Tibial nerve (tissue), 4 donors: ENCODE results near the gene STX8. TPM values are rescaled to one million over a fixed set of nuclear protein-coding genes. Genes with fewer than 3 reads are reported as not detected.

Experiments
- DNase-seq, 2 donors: peaks; one replicate each; pipeline ENCODE4 v3.0.0-alpha.2; 2019; ENCODE audit warnings: low spot score in 2 of 2
- H3K27ac ChIP-seq, 4 donors: fragments of 200-600 bp; sonication (generic) in 3 of 4; one replicate each; pipeline ENCODE4 v1.5.1; 2017 to 2019; ENCODE audit warnings: mild to moderate bottlenecking in 1 of 4
- H3K27me3 ChIP-seq, 2 donors: fragments of 200-600 bp; sonication (generic) in 1 of 2; one replicate each; pipeline versions ENCODE4 v1.5.1 to v1.6.0; 2017 to 2019
- H3K36me3 ChIP-seq, 3 donors: fragments of 200-600 bp; sonication (generic); one replicate each; pipeline ENCODE4 v1.5.1; 2018 to 2019
- H3K4me1 ChIP-seq, 4 donors: fragments of 200-600 bp; sonication (generic) in 3 of 4; one replicate each; pipeline ENCODE4 v1.5.1; 2017 to 2019
- H3K4me3 ChIP-seq, 4 donors: fragments of 200-600 bp; sonication (generic) in 3 of 4; one replicate each; pipeline ENCODE4 v1.5.1; 2017 to 2019; ENCODE audit warnings: mild to moderate bottlenecking in 1 of 4, moderate library complexity in 1 of 4
- H3K9me3 ChIP-seq, 4 donors: fragments of 200-600 bp; sonication (generic) in 3 of 4; one replicate each; pipeline ENCODE4 v1.5.1; 2017 to 2019
- EP300 ChIP-seq, 2 donors: sonication (generic); formaldehyde crosslinking; IDR thresholded peaks; one replicate each; pipeline ENCODE4 v1.6.1; 2017; ENCODE audit warnings: antibody characterized with exemption in 2 of 2, mild to moderate bottlenecking in 1 of 2
- POLR2A ChIP-seq, 2 donors: fragments of 450-650 bp; IDR thresholded peaks; one replicate each; pipeline ENCODE4 v1.6.1; 2017; ENCODE audit warnings: antibody characterized with exemption in 2 of 2, mild to moderate bottlenecking in 2 of 2, moderate library complexity in 2 of 2
- WGBS, 2 donors: methylation state at CpG; one replicate each; pipeline ENCODE4 v1.1.5; 2018; 5-methylcytosine and 5-hydroxymethylcytosine counted together
- total RNA-seq, 4 donors: library from RNA; depleted of rRNA; stranded (reverse); fragments of >200 nt; gene quantifications; one replicate each; pipeline ENCODE4 v1.1.0, GENCODE V29; 2016
- TF ChIP-seq, protein P1 (sequence below), 5 experiments: fragments of 200-600 bp in 3 of 5; fragments of 450-650 bp in 2 of 5; sonication (generic) in 3 of 5; IDR thresholded peaks; one replicate each; pipeline ENCODE4 v1.5.1; 2016 to 2019; ENCODE audit warnings: antibody characterized with exemption in 5 of 5, mild to moderate bottlenecking in 3 of 5, moderate library complexity in 2 of 5

Gene STX8
- total RNA-seq, 4 donors from 2014 or later = 57.7 to 97.2 (median 69.1) TPM

DNA sequence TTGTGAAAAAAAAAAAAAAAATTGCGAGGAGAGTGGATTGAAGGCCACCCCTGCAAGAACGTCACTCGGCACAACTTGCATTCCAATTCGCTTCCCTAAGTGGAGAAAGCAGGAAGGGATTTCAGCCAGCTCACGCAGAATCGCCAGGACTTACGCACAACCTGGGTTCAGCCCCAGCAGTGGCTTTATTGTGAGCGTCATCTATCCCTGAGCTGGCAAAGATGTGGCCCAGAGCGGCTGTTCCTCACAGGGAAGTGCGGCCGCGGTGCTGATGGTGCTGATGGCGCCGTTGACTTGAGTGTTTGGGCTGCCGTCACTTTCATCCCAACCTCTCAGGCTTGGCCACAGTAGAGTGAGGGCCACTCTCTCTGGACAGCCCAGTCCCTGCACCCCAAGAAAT is 356.7 kb downstream of the STX8 start:
- Histone ChIP-seq H3K4me3 (no peak overlapping the region), H3K27ac (no peak overlapping the region), H3K9me3 (peaks cover 0 to 18% (median 0%) of the 10 kb centered on the region in 4 donors), H3K4me1 (peaks cover 0 to 26% (median 0%) of the 10 kb centered on the region in 4 donors), H3K27me3 (no peaks in the 10 kb centered on the region), H3K36me3 (peaks cover 0 to 3% (median 0%) of the 10 kb centered on the region in 3 donors)
- TF ChIP-seq EP300 (IDR thresholded peaks at IDR 0.05) (no peak), POLR2A (IDR thresholded peaks at IDR 0.05) (no peak)
- TF ChIP-seq, protein P1, sequence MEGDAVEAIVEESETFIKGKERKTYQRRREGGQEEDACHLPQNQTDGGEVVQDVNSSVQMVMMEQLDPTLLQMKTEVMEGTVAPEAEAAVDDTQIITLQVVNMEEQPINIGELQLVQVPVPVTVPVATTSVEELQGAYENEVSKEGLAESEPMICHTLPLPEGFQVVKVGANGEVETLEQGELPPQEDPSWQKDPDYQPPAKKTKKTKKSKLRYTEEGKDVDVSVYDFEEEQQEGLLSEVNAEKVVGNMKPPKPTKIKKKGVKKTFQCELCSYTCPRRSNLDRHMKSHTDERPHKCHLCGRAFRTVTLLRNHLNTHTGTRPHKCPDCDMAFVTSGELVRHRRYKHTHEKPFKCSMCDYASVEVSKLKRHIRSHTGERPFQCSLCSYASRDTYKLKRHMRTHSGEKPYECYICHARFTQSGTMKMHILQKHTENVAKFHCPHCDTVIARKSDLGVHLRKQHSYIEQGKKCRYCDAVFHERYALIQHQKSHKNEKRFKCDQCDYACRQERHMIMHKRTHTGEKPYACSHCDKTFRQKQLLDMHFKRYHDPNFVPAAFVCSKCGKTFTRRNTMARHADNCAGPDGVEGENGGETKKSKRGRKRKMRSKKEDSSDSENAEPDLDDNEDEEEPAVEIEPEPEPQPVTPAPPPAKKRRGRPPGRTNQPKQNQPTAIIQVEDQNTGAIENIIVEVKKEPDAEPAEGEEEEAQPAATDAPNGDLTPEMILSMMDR (IDR thresholded peaks at IDR 0.05) = no peak
- WGBS, 2 donors = 95 to 97% methylated on average over 4 to 15 of the region's 15 CpGs
- DNase-seq = no peak

DNA sequence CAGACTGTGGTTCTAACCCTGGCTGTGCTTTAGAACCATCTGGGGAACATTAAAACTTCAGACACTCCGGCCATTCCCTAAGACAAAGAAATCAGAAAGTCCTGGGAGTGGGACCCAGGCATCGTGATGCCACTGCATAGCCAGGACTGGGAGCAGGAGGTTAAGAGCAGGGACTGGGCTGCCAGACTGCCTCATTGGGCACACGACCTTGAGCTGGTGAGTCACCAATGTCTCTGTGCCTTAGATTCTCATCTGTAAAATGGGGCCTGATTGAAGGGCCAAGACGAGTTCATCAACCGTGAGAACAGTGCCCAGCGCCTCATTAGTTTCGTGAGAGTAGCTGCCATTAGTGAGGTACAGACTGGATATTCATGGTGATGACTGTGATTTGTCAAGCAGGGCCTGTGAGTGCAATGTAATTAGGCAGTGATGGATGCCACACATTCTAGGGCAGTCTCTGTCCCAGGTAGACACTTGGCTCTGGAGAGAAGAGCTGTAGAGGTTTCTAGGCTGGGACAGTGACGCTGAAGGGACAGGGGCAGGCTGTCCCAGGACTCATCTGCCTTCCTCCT is 357.5 kb downstream of the STX8 start:
- Histone ChIP-seq H3K4me3 (no peak overlapping the region), H3K36me3 (peaks cover 0 to 3% (median 0%) of the 10 kb centered on the region in 3 donors), H3K27ac (peak overlapping the region in 1 of 4 donors; percentile 56), H3K27me3 (no peaks in the 10 kb centered on the region), H3K9me3 (peaks cover 0 to 18% (median 0%) of the 10 kb centered on the region in 4 donors), H3K4me1 (peaks cover 0 to 26% (median 0%) of the 10 kb centered on the region in 4 donors)
- TF ChIP-seq, protein P1 (IDR thresholded peaks at IDR 0.05) = no peak
- TF ChIP-seq EP300 (IDR thresholded peaks at IDR 0.05) = no peak
- no peak for TF ChIP-seq POLR2A (IDR thresholded peaks at IDR 0.05)
- no peak for DNase-seq
- WGBS, 2 donors = 87 to 88% methylated on average over 8 of the region's 8 CpGs

DNA sequence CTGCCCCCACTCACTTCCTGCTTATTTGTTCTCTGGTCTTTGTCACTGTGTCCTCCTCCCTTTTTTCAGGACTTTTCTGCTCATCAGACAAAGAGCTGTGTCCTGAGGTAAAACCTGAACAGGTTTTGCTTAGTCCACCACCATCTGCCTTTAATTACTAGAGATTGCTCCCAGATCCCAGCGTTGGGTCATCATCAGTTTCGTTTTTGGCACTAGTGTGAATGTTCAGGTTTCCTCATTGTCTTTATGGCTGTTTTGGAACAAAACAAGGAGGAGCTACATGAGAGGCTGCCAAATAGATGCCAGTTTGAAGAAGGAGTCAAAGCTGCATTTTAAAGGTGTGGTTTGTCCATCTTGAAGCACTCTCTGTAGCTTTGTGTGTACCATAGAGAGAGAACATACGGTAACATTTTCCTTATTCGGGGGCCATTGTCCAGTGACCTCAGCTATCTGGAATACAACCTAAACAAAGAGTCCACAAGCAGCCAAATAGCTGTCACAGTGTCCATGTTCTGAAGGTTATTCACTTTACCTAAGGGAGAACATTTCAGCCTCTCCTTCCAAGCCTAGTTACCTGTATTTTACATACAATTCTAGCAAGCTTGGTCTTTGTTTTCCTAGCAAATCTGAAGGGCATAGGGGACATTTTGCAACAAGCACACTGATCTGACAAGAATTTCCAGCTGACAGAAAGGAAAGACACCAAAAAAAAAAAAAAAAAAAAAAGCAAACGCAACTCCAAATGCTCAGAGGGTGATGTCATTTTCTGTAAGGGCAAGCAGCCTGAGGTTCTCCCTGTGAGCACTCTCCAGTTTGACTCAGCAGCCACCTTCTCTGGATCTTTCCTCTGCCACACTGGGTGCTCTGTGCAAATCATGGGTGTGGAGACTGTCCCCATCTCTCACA is 358.2 kb downstream of the STX8 start:
- Histone ChIP-seq H3K4me1 (peaks cover 0 to 26% (median 0%) of the 10 kb centered on the region in 4 donors), H3K4me3 (no peak overlapping the region), H3K36me3 (peaks cover 0 to 3% (median 0%) of the 10 kb centered on the region in 3 donors), H3K9me3 (peaks cover 0 to 18% (median 0%) of the 10 kb centered on the region in 4 donors), H3K27ac (peak overlapping the region in 2 of 4 donors; percentile 55 to 63), H3K27me3 (no peaks in the 10 kb centered on the region)
- TF ChIP-seq POLR2A (IDR thresholded peaks at IDR 0.05) = no peak
- peak in 1 of 2 donors; percentile 26 for TF ChIP-seq EP300 (IDR thresholded peaks at IDR 0.05)
- DNase-seq = no peak
- WGBS, 2 donors = 48 to 51% methylated on average over 5 of the region's 5 CpGs

DNA sequence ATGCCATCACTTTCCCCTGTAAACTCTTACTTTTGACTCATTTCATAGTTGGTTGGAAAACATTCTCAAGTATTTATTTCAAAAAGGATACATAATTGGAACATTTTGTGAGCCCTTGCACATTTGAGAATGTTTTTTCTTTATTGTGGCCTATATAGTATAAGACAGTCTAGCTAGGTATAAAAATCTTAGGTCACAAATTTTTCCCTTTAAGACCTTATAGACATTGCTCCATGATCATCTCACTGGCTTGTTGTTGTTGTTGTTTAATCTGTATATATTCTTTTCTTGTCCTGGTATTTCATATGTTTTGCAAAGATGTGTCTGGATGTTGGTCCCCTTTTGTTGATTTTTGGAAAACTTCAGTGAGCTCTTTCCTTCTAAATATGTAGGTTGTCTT is 360.2 kb downstream of the STX8 start:
- Histone ChIP-seq H3K4me3 (no peak overlapping the region), H3K27me3 (no peaks in the 10 kb centered on the region), H3K9me3 (peaks cover 0 to 18% (median 0%) of the 10 kb centered on the region in 4 donors), H3K36me3 (peaks cover 0 to 3% (median 0%) of the 10 kb centered on the region in 3 donors), H3K27ac (no peak overlapping the region), H3K4me1 (peaks cover 0 to 19% (median 0%) of the 10 kb centered on the region in 4 donors)
- DNase-seq = no peak
- TF ChIP-seq EP300 (IDR thresholded peaks at IDR 0.05) = no peak
- TF ChIP-seq, protein P1 (IDR thresholded peaks at IDR 0.05) = no peak
- TF ChIP-seq POLR2A (IDR thresholded peaks at IDR 0.05) = no peak

DNA sequence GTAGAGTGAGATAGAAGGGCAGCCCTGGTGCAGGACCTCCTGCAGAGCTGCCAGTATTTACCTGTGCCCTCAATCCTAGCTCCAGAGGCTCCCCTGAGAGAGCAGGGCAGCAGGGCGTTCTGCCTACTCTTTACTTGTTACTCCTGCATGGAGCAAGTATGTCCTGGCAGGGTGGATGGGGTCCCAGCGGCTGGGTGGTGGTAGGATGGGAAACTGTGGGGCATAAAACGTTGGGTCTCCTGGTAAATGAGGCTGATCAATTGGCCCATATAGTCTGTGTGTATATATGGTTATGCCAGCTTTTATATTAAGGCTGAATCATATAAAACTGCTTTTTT is 362.3 kb downstream of the STX8 start:
- Histone ChIP-seq H3K9me3 (peaks cover 0 to 18% (median 0%) of the 10 kb centered on the region in 4 donors), H3K36me3 (peaks cover 0 to 3% (median 0%) of the 10 kb centered on the region in 3 donors), H3K27me3 (no peaks in the 10 kb centered on the region), H3K4me3 (no peak overlapping the region), H3K4me1 (peaks cover 0 to 15% (median 0%) of the 10 kb centered on the region in 4 donors), H3K27ac (no peak overlapping the region)
- 82 to 89% methylated on average over 3 of the region's 3 CpGs for WGBS, 2 donors
- TF ChIP-seq POLR2A (IDR thresholded peaks at IDR 0.05) (no peak), EP300 (IDR thresholded peaks at IDR 0.05) (no peak)
- TF ChIP-seq, protein P1 (IDR thresholded peaks at IDR 0.05) = no peak
- no peak for DNase-seq
